IPS-18c (cell line): ENCODE data around the gene STAT6.
"Not testable (repeated sequence)": the region's sequence is repeated elsewhere in the genome, so short reads cannot be mapped to it uniquely, and the experiment has no call there.

Experiments used
- H3K4me3 ChIP-seq: 2 replicates; pipeline ENCODE4 v1.7.0; 2013; ENCODE audit warnings: low read depth, mild to moderate bottlenecking, low read length, moderate library complexity; ENCODE audit not compliant: insufficient read depth
- H3K9me3 ChIP-seq: one replicate; pipeline ENCODE4 v1.6.1; 2013; ENCODE audit warnings: mild to moderate bottlenecking, low read length, moderate library complexity; ENCODE audit not compliant: control insufficient read depth, insufficient read depth

STAT6 gene

DNA sequence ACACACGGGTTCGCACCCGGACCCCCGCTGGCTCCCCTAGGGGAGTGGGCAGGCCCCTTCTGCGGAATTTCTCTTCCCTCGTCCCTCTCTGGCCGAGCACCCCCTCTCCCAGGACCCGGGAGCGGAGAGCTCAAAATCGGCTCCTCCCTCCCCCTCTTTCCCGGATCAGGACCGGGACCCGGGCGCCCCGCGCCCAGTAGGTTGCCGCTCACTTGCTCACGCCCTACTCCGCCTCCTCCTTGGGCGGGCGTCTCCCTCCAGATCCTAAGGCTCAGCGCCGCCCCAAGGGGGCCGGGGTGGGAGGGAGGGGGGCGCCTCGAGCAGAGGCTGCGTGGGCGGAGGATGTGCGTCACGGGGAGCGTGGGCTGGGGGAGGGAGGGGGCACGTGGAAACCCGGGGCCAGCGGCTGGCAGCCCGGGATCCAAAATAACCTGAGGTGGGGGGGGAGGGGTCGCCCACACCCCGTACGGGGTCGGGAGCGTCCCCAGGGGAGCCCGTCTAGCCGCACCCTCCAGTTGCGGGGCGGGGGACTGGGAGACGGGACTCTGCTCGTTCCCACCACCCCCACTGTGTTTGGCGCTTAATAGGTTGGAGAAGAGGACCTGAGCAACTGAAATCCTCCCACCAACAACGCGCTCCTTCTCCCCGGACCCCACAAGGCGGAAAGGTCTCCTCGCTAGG lies 24.0 kb downstream of the STAT6 start:
- no peaks in the 10 kb centered on the region for H3K9me3 ChIP-seq
- peak overlapping the region; percentile 54 for H3K4me3 ChIP-seq

DNA sequence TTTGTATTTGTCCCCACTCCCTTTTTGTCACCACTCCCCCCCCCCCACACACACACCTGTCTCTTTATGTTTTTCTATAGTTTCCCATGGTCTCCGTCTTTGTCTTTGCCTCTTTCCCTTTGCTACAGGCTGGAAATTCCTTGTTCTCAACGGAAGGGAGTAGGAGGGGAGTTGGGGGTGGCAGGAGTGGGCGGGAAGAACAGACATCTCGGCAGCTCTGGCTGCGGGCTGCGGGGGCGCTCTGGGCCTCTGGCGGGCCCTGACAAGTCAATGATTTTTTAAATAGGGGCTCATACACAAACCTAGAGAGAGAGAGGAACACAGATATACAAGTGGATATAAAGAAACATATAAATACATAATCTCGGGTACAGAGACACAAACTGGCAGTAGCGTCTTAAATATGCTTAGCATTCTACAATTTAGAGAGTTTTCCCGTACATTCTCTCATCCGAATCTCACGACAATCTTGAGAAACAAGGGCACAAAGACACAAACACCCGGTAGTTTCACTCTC lies 24.6 kb downstream of the STAT6 start:
- peak overlapping the region; percentile 54 for H3K4me3 ChIP-seq
- H3K9me3 ChIP-seq = no peaks in the 10 kb centered on the region

DNA sequence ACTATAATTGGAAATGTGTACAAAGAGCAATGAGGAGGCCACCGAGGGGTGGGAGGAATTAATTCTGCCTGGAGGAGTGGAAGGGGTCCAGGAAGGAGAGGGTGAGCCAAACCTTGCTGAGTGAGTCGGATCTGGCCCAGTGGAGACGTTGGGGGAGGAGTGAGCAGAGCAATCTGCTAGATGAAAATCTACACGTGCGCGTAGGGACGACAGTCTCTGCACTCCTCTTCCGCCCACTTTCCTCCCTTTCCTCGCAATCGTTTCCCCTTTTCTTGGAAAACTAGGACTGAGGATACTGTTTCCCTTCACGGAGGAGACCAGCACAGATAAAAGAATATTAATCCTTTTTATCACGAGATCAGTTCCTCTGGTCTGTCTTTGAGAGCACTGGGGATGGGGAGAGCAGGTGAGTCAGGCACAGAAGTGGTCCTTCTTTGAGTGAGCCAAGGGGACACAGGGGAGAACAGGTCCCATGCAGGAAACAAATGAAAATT lies 25.1 kb downstream of the STAT6 start:
- H3K4me3 ChIP-seq = peak overlapping the region; percentile 54
- no peaks in the 10 kb centered on the region for H3K9me3 ChIP-seq

DNA sequence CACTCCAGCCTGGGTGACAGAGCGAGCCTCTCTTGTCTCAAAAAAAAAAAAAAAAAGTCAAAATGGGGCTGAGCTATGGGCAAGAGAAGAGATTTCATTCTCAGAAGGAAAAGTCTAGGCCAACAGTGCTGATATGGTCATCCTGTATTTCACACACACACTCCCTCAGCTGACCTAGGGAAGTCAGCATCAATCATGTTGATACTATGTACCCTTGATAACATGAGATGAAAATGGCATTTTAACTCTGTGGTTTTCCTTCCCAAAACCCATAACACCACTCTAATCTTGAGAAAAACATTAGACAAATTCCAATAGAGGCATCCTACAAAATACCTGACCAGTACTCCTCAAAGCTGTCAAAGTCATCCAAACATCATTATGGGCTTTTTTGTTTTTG lies 30.3 kb downstream of the STAT6 start:
- Histone ChIP-seq H3K9me3 (no peaks in the 10 kb centered on the region), H3K4me3 (no peak overlapping the region)

DNA sequence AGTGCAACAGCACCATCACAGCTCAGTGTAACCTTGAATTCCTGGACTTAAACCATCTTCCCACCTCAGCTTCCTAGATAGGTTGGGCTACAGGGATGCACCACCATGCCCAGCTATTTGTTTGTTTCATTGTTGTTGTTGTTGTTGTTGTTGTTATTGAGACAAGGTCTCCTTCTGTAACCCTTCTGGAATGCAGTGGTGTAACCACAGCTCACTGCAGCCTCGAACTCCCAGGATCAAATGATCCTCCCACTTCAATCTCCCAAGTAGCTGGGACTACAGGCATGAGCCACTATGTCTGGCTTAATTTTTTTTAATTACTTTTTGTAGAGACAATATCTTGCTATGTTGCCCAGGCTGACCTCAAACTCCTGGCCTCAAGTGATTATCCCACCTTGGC lies 31.3 kb downstream of the STAT6 start:
- Histone ChIP-seq H3K4me3 (no peak overlapping the region), H3K9me3 (no peaks in the 10 kb centered on the region)

DNA sequence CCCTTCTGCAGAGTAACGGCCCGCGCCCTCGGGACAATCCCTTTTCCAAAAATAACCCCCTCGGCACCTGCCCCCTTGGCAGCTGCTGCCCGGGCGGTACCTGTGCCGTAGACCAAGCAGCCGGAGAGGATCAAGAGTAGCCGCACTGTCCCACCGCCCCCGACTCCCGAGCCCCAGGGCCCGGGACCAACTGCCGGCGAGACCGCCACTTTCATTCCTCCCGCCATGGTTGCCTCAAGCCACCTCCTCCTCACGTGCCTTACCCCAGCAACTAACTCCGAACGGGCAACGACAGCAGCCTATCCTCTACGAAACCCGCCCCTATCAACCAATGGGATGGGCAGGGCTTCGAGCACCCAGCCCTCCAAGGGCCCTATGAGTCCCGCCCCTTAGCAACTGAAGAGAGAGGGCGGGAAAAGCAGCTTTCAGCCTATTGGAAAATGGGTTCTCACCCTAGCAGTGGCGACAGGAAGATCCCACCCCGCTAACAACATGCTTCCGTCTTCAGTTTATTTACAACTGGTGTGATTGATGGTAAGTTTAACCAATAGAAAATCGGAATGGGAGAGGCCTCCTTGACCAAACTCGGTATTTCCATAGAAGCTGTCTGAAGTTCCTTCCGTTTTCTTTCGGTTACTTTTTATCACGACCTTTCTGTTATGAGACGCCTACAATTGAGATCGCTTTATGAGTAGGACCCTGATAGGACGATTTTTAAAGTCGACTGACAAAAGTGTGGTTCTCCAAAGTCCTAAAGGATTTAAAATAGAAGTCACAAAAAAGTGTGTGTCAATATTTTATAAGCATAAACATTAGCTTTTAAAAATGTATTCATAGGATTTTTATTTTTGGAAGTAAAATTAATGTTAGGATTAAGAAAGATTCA lies 32.4 kb downstream of the STAT6 start, which contains the start of gene NEMP1:
NEMP1 (minus strand) TSS at position 273 of the 886 bp plus-strand sequence; CDS start at position 227, 46 bp downstream.
- Histone ChIP-seq H3K4me3 (peak within 1 kb of the TSS; percentile 97), H3K9me3 (no peaks in the 10 kb centered on the region)

DNA sequence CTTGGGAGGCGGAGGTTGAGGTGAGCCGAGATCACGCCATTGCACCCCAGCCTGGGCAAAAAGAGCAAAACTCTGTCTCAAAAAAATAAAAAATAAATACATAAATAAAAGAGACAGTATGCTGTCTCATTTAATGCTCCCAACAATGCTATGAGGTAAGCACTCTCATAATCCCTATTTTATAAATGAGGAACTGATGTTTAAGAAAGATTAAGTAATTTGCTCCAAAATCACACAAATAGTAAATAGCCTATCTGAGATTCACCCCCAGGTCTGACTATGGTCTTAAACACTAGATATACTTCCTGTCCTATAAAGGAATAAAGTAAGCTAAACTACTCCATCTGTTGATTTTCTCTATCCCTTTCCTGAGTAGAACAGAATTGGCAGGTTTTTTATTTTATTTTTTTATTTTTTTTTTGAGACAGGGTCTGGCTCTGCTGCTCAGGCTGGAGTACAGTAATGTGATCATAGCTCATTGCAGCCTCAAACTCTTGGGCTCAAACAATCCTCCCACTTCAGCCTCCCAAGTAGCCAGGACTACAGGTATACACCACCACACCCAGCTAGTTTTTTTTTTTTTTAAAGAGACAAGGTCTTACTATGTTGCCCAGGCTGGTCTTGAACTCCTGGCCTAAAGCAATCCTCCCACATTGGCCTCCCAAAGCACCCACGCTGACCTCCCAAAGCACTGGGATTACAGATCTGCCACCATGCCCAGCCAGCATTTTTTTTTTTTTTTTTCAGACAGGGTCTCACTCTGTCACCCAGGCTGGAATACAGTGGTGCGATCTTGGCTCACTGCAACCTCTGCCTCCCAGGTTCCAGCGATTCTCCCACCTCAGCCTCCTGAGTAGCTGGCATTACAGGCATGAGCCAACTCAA lies 37.4 kb downstream of the STAT6 start:
- H3K4me3 ChIP-seq, H3K9me3 ChIP-seq: not testable (repeated sequence)

DNA sequence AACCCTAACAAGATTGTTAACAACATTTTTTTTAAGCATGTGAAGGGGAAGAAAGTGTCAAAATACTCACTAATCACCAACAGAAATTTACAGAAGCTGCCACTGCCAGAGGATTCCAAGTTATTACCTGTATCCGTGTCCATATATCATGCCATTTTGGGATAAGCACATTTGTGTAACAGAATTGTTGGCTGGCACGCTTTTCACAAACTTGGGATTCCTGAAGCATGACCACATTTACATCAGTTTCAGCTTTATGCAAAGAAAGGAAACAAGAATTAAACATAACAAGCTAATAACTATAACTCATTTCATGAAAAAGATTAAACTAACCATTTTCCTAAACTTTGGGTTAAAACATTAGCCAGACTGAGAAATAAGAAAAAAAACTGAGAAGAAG lies 38.5 kb downstream of the STAT6 start:
- H3K9me3 ChIP-seq = no peaks in the 10 kb centered on the region
- no peak overlapping the region for H3K4me3 ChIP-seq

DNA sequence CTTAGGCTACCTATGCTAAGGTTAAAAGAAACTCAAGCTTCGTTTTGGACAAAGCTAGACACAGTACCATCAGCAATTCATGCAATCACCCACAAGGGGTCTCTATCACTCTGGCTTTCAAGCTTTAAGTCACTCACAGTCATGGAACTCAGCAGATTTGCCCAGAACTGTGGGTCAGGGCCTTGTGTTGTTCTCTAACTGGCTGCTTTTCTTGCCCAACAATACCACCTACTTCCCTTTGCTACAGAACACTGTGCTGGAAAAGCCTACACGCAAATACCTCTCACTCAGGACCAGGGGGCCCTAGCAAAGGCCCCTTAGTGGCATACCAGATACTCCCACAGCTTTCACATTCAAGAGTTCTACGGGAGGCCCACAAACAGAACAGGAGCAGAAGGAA lies 41.6 kb downstream of the STAT6 start:
- Histone ChIP-seq H3K9me3 (no peaks in the 10 kb centered on the region), H3K4me3 (no peak overlapping the region)

DNA sequence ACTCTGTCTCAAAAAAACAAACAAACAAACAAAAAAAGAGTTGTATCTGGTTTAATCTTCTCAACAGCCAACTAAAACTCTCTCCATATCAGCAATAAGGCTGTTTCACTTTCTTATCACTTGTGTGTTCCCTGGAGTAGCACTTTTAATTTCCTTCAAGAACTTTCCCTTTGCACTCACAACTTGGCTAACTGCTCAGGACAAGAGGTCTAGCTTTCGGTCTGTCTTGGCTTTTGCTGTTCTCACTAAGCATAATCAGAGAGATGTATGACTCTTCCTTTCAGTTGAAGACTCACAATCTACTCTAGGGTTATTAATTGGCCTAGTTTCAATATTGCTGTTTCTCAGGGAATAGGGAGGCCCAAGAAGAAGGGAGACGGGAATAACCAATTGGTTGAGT lies 44.9 kb downstream of the STAT6 start:
- no peak overlapping the region for H3K4me3 ChIP-seq
- H3K9me3 ChIP-seq = no peaks in the 10 kb centered on the region

DNA sequence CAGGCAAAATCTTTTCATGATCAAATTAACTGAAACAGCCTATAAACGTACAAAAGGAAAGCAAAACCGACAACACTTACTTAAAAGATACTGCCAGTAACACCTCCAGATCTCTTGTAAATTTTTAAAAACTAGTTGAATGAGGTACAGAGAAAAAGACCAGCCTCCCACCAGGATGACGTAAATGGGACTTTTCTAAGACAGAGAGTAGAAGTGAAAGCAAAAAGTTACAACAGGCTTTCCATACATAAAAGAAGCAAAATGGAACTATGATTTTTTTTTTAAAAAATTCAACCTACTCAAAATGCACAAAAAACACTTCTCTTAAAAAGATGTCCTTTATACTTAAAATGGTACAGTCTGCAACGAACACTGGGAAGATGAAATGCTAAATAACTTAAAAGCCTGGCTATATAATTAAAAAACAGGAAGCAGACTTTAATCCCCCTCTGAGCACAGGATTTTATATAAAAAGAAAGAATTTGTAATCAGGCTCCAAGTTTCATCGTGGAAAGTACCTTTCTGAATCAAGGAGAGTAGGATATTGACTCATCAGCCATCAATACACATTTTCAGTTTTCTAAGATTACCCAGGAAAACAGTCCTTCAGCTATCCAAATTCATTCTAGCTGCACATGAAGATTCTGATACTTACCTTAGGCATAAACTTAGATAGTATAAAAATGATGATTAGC lies 47.0 kb downstream of the STAT6 start:
- Histone ChIP-seq H3K9me3 (no peaks in the 10 kb centered on the region), H3K4me3 (no peak overlapping the region)

DNA sequence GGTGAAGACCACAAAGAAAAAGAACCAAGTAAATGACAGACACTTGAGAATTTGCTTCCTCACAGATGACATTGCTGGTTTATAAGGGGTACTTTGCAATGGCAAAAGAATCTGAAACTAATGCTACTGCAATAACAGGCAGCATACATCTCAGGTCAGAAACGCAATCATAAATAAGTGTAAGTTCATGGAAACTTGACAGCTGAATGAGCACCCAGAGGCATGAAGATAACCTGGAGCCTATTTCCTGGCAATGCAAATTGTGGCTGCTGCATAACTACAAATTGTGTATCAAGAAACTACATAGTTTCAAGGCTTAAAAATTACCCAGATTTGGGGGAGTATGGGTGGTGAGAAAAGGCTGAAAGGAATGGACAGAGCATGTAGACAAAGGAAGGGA lies 52.7 kb downstream of the STAT6 start:
- Histone ChIP-seq H3K9me3 (no peaks in the 10 kb centered on the region), H3K4me3 (no peak overlapping the region)

DNA sequence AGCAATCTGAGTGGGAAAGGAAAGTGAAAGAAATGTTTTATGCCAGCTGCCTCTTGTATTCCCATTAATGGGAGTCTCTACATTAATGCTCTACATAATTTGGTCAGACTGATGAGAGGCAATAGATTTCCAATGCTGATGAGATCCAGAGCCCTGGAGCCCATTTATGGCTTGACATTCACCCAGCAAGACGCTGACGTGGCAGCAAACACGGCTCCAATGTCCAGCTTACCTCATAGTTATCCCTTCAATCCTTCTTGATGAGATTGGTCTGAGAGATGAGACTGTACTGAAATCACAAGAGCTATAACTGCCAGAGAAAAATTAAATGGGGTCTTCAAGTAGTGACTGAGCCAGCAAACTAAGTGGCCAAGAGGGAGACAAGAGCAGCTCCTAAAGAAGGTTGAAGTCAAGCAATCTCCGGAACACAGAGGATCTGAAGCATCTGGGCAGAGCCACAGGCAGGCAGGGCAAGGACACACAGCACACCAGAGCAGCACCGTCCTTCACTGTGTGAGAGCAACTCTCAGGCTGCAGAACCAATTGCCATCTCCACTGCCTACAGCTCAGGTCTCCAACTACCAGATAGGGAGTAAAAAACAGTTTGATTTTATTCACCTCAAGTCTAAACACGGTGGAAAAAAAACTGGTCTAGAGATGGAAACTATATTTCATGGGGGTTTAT lies 54.0 kb downstream of the STAT6 start:
- no peaks in the 10 kb centered on the region for H3K9me3 ChIP-seq
- no peak overlapping the region for H3K4me3 ChIP-seq

DNA sequence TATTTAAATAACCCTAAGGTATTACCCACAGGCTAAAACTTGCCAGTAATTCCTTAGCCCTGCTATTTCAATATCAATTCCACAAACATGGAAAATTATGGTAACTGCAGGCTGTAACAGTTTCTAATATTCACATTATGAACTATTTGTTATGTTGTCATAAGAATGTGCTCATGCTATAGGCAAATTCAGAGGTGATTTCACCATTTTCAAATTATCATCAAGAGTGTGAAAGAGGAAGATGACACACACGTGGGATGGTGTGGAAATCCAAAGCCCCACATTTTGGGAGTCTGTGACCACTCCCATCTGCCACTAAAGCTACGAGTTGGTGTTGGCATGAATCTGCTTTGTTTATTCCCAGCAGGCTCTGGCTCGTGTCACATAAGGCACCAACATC lies 55.3 kb downstream of the STAT6 start:
- H3K9me3 ChIP-seq = no peaks in the 10 kb centered on the region
- H3K4me3 ChIP-seq = no peak overlapping the region

DNA sequence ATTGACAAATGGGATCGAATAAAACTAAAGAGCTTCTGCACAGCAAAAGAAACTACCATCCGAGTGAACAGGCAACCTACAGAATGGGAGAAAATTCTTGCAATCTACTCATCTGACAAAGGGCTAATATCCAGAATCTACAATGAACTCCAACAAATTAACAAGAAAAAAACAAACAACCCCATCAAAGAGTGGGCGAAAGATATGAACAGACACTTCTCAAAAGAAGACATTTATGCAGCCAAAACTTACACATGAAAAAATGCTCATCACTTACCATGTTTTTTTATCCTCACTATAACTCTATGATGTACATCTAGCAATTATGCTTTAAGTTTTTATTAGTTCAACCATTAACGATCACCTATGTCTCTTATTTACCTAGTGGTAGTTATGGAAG lies 57.3 kb downstream of the STAT6 start:
- H3K9me3 ChIP-seq, H3K4me3 ChIP-seq: not testable (repeated sequence)

DNA sequence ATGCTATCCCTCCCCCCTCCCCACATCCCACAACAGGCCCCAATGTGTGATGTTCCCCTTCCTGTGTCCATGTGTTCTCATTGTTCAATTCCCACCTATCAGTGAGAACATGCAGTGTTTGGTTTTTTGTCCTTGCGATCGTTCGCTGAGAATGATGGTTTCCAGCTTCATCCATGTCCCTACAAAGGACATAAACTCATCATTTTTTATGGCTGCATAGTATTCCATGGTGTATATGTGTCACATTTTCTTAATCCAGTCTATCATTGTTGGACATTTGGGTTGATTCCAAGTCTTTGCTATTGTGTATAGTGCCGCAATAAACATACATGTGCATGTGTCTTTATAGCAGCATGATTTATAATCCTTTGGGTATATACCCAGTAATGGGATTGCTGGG lies 58.0 kb downstream of the STAT6 start:
- H3K9me3 ChIP-seq = not testable (repeated sequence)

More for the DNA sequence above, 58.0 kb downstream of the STAT6 start:
- not testable (repeated sequence) for H3K4me3 ChIP-seq
